Right lung (tissue), 10 donors: ENCODE data around the gene NKRF. TPM values are rescaled to one million over a fixed set of nuclear protein-coding genes. Genes with fewer than 3 reads are reported as not detected.
A peak's percentile ranks its signal among the peaks of the same experiment; 100 is the strongest.
"Not testable (repeated sequence)": the region's sequence is repeated elsewhere in the genome, so short reads cannot be mapped to it uniquely, and the experiment has no call there.

Experiments used
- DNase-seq, 2 donors: peaks; one replicate each; pipeline ENCODE4 v3.0.0-alpha.2; 2013
- long read RNA-seq, 8 donors: transcript quantifications; one replicate each; lab custom pipeline, GENCODE V29; 2026
- polyA plus RNA-seq, 5 donors: library from polyadenylated mRNA; unstranded; fragments of 120-200 nt; gene quantifications; one replicate each; pipeline versions ENCODE4 v1.2.1 to v1.2.3, GENCODE V29; 2013; ENCODE audit warnings: inconsistent platforms in 1 of 5, low replicate concordance in 1 of 5; ENCODE audit not compliant: insufficient read length in 5 of 5, insufficient read depth in 1 of 5

Gene NKRF
- 10 to 100 TPM; 10.5 to 13.4 (median 12.4) TPM for polyA plus RNA-seq
- long read RNA-seq, donor 1, partial matches to known transcripts = 0 of 2 reads
- long read RNA-seq, donor 1, other reads (novel, unspliced or antisense) = 0 of 2 reads
- long read RNA-seq, donor 2, partial matches to known transcripts = 0 of 4 reads
- long read RNA-seq, donor 2, other reads (novel, unspliced or antisense) = 0 of 4 reads
- long read RNA-seq, donor 3, partial matches to known transcripts = 0 of 5 reads
- long read RNA-seq, donor 3, other reads (novel, unspliced or antisense) = 0 of 5 reads
- long read RNA-seq, donor 4, partial matches to known transcripts = 0 of 2 reads
- long read RNA-seq, donor 4, other reads (novel, unspliced or antisense) = 0 of 2 reads
- long read RNA-seq, donor 5, partial matches to known transcripts = 0 of 3 reads
- long read RNA-seq, donor 5, other reads (novel, unspliced or antisense) = 0 of 3 reads
- long read RNA-seq, donor 6, transcript NKRF-201 (3 exons, 3,817 nt) = major isoform, 6 of 6 reads
- long read RNA-seq, donor 6, partial matches to known transcripts = 0 of 6 reads
- long read RNA-seq, donor 6, other reads (novel, unspliced or antisense) = 0 of 6 reads
- long read RNA-seq, donor 7, partial matches to known transcripts = 13 of 17 reads
- long read RNA-seq, donor 7, other reads (novel, unspliced or antisense) = 0 of 17 reads
- long read RNA-seq, donor 8, partial matches to known transcripts = 0 of 3 reads
- long read RNA-seq, donor 8, other reads (novel, unspliced or antisense) = 0 of 3 reads

DNA sequence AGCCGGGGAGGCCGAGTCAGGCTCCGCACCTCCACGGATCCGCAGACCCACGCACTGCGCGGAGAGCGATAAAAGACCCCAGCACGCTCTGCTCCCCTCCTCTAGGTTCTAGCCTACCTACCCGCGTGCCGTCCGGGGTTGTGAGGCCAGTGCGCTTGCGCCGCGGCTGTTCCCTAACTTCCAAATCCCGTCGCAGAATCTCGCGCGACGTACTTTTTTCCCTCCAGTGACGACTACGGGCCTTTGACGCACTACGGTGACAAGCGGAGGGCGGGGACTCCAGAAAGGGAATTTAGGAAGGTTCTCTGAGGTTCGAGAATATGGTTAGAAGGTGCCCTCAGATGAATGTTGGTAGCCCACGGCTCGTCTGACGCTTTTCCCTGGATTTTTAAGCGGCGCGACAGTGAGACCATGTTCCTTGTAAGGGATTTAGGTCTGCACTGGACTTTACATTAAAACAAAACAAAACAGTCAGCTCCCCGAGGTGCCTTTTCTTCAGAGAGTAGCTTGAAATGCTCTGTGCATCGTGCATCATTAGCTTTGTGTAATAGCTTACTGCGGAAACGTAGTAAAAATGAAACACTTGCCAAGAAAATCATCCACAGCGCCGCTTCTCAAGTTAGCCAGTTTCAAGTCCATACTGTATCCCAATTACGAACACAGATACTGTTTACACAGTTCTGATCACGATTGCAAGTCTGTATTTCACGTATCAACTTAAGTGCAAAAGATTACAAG, at the start of gene NKRF:
TSS of gene NKRF (minus strand) at position 145 of the 738 bp plus-strand sequence.
- DNase-seq = peak; percentile 89 to 92

DNA sequence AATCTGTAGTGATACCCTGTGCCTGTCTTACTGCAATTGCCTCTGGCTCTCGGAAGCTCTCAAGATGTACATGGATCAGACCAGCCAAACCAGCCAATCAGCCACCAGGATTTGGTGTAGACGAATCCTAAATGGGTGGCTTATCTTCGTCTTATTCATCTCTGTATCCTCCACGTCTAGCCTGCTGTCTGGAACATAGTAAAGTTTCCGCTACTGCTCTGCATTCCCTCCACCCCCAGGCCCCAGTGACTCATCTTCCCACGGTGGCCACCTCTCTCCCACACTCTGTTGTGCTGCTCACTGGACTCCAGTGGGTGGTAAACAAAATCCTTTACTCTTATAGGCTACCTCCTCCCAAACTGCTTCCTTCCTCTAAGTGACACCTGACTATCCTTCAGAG, 48.9 kb upstream of the NKRF start:
- no peak for DNase-seq

DNA sequence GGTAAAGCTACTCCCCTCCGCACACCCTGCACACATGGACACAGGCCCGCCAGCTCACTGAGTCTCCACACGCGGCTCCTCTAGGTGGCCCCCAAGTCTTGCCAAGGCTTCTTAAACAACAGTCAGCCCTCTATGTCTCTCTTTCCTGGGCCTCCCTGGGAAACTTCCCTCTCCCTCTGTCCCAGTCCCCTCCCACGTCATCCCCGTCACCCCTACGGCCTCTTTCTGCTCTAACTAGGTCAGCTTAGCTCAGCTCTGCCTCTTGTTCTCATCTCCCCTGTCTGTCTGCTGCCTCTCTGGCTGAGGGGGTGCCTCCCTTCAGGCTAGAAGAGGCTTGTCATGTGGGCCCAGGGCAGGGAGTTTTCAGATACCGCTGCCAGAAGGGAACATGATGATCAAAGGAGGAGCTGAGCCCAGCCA, 47.9 kb upstream of the NKRF start:
- peak in 1 of 2 donors; percentile 31 for DNase-seq

DNA sequence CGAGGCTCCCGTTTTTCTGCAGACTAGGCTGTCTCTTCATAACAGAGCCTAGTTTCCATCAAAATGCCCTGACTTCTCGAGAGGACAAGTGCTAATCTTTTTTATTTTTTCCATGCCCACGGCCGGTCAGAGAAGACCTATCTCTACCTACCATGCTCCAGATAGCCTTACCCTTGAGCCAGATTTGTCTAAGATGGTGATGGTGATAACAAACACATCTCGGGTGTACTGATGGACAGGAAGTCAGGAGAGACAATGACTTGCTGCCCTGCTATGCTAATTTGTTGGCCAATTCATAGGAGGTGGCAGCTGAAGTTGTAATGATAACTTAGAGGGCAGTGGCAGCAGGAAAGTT, 42.2 kb upstream of the NKRF start:
- DNase-seq = no peak

DNA sequence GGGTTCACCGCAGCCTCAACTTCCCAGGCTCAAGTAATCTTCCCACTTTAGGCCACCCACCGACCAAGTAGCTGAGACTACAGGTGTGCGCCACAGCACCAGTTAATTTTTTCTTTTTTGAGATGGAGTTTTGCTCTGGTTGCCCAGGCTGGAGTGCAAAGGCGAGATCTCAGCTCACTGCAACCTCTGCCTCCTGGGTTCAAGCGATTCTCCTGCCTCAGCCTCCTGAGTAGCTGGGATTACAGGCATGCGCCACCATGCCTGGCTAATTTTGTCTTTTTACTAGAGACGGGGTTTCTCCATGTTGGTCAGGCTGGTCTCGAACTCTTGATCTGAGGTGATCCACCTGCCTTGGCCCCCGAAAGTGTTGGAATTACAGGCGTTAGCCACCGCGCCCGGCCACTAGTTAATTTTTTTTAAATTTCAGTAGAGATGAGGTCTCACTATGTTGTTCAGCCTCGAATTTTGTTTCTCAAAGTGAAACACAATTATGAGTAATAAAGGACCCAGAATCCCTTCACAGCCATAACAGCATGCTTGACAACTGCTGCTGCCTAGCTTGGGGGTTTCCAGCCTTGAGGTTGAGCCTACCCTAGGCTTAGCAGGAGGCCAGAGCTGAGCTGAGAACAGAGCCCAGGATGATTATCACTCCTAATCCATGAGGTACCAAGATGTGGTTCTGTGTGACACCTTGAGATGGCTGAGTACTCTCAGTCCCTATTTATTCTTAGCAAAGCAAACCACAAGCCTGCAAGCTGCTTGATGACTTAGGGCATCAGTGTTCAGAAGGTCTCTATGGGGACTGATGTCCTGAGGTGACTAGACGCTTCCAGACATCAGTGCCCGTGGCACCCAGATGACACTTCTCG, 41.6 kb upstream of the NKRF start:
- no peak for DNase-seq

DNA sequence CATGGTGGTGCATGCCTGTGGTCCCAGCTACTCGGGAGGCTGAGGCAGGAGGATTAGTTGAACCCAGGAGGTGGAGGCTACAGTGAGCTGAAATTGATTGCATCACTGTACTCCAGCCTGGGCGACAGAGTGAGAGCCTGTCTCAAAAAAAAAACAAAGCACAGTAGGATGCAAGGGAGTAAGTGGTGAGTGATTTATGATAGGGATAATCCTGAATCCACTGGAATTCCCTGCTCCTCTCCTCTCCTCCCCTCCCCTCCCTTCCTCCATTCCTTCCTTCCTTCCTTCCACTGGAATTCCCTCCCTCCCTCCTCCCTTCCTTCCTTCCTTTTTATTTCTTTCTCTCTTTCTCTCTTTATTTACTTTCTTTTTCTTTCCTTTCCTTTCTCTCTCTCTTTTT, 40.9 kb upstream of the NKRF start:
- no peak for DNase-seq

DNA sequence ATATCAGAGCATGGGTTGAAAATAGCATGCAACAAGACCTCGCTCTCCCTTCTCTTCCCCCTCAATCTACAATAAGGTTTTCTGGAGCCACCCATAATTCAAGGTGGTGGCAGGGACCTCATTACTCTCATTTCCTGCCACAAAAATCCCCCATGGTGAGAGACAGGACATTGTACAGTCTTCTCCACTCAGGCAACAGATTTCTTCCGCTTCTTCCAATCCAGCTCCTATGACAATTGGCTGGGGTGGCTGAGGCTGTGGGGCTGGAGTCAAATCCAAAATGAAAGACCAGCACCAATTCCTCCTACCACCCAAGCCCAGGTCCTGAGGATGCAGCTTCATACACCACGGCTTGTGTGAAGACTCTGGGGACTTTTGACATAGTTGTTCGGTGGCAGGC, 40.3 kb upstream of the NKRF start:
- DNase-seq = no peak

DNA sequence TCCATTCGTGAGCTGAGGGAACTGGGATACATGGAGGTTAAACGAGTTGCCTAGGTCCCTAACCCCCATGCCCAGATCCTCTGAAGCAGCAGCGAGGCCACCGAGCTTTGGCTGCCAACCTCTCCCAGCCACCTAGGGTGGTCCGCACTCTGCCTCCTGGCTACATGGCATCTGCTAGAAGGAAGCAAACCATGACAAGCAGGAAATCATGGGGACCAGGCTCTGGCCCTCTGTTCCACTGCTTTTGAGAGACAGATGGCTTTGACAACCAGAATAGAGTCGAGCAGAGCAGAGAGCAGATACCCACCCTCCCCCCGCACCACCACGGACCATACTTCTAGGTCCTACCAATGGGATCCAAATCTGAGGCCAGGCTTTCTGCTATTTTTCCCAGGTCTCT, 37.5 kb upstream of the NKRF start:
- no peak for DNase-seq

DNA sequence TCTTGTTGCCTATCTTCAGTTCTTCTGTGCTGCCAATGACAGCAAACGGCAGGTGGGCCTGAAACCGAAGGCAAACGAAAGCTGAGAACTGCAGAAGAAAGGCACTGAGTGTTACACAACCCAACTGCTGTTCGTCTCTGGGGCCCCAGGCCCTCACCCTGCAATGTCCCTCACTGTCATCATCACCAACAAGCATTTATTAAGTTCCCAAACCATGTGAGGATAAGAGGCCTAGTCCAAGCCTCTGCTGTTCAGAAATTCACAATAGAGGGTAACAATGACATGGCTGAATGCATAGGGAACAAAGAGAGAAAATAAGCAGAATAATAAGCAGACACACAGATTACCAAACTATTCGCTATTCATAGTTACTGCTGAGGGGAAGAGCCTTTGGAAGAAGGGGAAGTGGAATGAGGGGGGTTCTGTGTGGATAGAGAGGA, 34.5 kb upstream of the NKRF start:
- no peak for DNase-seq

DNA sequence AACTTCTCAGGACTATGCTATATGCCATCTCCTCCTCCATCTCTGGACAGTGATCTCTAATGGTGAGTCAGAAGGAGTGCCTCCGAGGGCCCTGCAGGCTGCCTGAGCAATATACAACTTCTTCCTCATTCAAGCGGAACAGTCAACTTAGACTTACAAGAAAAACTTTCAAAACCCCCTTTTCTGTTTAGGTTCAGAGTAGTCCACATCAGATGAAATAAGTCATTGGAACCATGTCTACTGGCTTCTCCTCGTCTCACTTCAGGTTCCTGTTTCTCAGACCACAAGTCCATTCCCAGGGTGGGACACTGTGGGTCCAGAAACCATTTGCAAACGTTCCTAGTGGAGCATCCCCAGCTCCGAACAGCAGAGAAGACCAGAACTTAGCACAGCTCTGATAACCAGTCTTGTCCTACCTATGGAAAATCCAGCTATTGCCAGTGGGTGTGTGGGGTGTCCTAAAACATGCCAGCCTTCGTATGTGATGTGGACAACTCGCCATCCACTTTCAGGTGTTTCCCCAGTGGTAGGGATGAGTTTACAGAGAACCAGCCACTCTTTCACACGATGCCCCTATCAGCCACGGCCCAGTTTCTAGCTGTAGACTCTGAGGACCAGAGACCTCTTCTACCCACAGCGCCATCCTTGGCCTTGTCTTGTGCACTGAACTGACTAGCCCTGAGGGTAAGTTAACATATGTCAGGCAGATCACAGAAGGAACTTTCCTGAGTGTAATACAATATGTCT, 32.7 kb upstream of the NKRF start:
- no peak for DNase-seq

DNA sequence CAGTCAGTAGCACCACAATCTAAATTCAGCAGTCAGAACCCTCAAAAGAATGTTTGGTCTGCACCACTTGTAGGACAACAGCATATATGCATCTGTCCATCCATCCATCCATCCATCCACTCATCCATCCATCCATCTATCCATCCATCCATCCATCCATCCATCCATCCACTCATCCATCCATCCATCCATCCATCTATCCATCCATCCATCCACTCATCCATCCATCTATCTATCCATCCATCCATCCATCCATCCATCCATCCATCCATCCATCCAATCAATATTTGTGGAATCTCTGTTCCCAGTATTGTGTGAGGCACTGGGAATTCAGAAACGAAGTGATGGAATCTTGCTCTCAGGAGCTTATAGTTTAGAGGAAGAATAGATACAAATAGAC, 31.2 kb upstream of the NKRF start:
- DNase-seq = not testable (repeated sequence)

DNA sequence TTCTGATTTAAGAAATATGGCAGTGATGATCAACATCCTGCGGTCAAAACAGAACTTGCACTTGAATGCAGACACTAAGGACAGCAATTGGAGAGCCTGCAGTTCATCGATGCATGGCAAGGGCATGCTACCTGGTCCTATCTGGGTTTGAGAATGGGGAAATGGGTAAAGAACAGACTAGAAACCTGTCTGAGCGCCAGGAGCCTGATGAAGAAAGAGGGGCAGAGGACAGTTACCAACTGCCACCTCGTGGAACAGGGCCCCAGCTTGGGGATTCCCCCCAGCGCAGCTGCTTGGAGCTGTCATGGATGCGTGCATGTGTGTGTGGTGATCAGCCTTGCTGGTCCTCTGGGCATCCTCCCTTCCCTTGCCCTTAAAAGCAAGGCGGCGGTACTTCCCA, 30.2 kb upstream of the NKRF start:
- no peak for DNase-seq

DNA sequence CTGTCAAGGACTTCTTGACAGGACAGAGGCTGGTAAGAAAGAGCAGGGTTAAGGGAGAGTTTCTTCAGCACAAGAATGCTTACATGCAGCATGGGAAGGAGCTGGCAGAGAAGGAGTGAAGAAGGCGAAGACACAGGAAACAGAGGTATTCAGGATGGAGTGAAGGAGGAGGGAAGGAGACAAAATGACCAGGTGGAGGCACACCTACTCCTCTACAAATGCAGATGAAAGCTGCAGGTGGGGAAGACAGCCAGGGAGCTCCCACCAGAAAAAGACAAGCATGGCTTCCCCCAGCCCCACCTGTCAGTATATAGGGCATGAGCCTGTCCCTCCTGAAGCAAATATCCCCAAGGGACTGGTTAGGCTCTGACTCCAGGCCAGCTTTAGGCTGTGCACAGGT, 29.6 kb upstream of the NKRF start:
- DNase-seq = no peak

DNA sequence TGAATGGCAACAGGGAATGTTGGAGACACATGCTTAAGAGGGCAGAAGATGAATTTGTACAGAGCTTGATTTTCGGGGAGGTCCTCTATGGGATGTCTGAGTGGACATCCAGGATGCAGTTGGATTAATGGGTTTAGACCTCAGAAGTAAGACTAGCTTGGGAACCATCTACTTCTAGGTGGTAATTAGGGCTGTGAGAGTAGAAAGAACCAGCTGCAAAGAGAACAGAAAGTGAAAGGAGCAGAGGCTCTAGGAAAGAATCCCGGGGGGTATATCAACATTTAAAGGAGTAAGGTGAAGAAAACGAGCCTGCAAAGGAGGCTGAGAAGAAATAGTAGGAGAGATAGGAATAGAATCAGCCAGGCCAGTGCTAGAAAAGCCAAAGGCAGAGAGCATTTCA, 29.0 kb upstream of the NKRF start:
- DNase-seq = no peak

DNA sequence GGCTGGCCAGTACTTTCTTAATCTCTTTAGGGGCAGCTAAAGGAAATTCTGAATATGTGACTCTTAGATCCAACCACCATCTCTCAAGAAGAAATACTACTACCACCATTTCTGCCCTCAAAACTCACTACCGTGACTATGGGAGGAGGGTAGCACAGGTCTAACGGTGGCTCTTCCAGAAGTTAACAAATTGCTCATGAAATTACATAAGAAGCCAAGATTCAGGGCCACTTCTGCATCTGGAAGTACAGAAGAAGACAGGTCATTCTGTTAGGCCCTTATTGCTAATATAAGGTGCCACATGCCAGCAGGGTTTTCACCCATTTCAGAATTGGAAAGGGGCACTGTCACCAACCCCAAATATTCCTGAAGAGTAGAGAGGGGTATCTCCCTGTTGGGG, 19.6 kb upstream of the NKRF start:
- no peak for DNase-seq

DNA sequence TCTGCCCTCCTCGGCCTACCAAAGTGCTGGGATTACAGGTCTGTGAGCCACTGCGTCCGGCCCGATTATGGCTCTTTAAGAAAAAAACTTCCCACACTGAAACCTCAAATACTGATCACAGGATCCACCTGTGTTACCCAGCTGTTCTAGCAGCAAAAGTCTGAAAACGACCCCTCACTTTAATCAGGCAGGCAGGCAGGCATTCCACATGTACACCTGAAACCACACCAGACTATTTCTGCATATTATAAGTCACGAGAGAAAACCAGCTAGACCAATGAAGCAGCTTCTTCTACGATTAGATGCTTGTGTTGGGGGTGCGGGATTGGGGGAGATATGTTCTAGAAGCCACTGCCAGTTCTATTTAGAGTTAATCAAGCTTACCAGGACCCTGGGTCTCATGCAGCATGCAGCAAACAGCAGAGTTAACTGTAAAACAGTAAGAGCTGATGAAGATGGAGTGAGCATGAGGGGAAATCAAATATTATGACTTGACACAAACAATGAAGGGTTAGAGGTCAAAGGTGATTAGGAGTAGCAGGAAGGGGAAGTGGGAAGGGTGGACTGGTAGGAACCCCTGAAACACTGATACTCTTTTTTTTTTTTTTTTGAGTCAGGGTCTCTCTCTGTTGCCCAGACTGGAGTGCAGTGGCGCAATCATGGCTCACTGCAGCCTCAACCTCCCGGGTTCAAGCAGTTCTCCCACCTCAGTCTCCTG, 18.9 kb upstream of the NKRF start:
- no peak for DNase-seq

DNA sequence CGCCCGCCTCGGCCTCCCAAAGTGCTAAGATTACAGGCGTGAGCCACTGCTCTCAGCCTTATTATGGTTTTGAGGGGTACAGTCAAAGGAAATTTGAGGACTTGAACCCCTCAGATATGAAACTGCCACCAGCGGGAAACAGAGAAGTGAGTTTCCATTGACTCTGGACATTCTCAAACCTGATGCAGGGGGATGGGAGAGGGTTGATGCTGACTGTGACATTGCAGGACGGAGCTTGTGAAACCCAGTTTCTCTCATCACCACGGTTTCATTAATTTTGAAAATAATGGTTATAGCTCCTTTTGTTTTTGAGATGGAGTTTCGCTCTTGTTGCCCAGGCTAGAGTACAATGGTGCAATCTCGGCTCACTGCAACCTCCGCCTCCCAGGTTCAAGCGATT, 18.2 kb upstream of the NKRF start:
- no peak for DNase-seq

DNA sequence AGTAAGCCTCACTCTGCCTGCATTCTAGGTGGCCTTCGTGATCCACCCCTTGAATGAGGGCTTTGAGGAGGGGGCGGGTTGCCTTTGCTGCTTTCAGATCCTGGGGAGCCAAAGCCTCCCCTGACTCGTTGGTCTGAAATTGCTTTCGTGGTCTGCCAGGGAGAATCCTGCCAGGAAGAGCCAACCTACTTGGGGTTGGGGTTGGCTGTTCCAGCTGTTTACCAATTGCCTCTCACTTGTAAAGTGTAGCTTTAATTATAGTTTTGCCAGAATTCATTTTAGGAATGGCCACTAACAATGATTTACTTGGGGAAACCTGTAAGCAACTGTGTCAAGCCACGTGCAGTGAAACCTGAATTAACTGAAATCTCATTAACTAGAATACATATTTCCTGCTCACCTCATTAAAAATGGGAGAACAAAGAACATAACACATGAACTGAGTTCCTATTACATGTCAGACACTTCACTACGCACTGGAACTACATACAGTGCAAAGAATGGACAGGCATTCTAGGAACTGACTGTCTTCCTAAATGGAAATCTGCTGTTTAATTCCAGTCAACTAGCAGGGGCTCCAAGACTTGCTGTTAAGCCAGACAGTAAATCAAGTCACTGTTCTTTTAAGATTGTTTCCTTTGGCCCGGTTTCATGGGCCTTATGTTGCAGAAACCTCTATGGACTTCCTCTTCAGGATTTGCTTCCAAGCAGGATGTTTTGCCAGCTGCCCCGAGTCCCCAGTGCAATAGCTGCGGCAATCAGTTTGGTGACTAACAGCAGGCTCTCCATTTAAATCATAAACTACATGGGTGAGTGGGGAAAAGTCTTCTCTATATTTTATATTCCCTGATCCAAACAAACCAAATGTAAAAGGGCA, 16.4 kb upstream of the NKRF start:
- DNase-seq = peak; percentile 56 to 66

DNA sequence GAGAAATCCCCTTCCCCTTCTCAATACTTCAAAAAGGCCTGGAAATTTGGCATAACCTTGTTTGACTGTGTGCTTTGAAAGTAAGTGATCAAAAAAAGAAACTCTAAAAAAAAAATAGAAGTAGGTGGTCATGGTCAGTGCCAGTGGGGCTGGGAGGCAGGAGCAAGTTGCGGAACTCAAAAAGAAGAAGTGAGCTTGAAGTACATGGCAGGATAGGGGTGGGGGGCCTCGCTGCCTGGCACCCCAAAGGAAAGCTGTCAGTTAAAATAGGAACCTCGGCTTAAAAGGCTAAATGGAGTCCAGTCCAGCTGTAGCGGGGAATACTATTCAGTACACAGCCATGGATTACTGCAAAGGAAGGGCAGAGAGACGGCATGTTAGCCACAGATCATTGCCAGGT, 12.2 kb upstream of the NKRF start:
- no peak for DNase-seq
